Measurements from ENCODE around the gene ATAD1.
A peak's percentile ranks its signal among the peaks of the same experiment; 100 is the strongest.
"Not testable (repeated sequence)": the region's sequence is repeated elsewhere in the genome, so short reads cannot be mapped to it uniquely, and the experiment has no call there.

ATAD1 gene

DNA sequence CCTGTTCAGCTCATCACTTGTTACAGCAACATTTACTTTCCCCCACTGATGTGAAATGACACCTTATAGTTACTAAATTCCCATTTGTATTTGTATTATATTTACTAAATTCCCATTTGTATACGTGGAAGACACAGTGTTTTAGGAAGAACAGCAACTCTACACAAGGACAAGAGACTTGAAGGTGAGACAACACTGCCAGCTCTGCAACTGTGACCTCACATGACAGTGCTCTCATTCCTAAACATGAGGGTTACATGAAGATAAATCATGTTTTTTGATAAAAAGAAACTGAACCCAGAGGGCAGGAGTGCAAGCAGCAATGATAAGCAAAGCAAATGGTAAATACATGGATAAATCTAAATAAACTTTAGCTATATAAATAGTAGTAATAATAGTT, 60.3 kb downstream of the ATAD1 start:
- DNase-seq (ENCODE audit: low spot score), result no peak

DNA sequence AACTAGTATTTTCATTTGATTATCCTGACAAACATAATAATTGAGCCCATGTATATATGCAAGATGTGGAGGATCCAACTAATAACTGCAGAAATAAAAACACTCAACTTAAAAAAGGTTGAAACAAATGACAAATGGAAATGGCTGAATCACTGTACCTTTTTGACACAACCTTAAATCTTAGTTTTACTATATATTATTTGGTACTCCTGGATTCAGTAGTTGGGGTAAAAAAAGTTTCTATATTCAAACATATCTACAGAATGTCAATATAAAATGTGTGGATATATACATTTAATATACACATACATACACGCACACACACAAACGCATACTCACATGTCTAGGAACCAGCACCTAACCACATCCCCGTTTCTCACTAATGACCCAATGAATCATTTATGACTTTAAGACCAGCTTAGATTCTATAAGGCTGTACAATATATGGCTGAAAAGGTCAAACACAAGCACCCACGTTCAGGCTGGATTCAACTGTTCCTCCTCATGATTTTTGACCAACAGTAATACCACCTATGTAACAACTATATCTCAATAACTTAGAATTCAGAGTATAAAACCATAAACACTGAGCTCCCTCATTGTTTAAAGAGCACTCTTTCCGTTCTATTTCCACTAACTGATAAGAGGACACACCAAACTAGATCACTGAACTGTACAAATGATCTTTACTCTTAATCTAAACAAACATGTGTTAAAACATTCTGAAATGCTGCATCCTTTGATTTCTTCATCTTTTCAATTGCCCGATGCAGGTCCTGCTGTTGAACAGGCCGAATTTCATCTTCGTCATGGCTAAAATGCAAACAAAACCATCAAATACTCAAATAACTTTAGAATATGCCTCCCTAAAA, 63.8 kb downstream of the ATAD1 start:
- DNase-seq (ENCODE audit: low spot score), result no peak

DNA sequence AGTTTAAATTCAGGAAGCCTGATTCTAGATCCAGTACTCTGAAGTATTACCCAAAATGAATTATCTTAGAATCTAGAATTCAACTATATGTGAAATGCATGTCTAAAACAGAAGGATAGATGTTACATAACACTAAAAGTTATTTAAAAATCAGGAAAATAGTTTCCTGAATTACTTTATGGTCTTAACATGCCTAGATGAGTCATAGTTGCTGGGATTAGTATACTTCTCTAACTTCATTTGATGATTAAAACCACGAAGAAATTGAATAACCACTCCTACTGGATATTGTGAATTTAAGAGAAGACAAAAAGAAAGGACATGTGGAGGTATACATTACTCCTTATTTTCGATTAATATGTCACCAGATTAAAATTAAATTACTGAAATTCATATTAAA, 65.5 kb downstream of the ATAD1 start:
- no peak for DNase-seq (ENCODE audit: low spot score)

DNA sequence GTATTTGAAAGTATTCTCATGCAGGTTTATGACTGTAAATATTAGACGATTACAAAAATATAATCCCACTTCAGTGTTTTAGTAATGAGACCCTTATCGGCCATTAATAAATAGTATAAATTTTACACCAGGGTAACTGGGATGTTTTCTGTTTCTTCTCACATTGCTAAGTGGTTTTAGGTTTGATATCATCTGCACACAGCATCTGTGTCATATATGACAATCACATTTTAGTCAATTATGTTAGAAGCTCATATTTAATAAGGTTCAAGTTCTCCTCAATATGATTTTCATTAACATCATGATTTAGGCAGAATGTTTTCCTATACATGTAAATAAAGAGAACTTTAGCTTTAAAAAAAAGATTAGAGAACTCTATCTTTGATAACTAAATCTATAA, 66.8 kb downstream of the ATAD1 start:
- DNase-seq (ENCODE audit: low spot score), result no peak

DNA sequence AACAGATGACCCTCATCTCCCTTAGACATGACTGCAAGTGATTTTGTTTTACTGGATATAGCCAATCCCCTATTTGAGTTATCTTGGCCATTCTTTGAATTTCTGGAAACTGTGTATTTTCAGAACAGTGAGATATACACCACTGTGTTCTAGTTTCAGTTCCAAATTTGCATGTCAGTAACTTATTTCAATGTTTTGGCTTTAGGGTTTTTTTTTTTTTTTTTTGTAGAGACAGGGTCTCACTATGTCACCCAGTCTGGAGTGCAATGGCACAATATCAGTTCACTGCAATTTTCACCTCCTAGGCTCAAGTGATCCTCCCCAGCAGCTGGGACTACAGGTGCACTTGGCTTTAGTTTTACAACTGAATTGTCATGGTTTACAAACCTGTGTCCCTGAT, 67.2 kb downstream of the ATAD1 start:
- DNase-seq (ENCODE audit: low spot score), result no peak

DNA sequence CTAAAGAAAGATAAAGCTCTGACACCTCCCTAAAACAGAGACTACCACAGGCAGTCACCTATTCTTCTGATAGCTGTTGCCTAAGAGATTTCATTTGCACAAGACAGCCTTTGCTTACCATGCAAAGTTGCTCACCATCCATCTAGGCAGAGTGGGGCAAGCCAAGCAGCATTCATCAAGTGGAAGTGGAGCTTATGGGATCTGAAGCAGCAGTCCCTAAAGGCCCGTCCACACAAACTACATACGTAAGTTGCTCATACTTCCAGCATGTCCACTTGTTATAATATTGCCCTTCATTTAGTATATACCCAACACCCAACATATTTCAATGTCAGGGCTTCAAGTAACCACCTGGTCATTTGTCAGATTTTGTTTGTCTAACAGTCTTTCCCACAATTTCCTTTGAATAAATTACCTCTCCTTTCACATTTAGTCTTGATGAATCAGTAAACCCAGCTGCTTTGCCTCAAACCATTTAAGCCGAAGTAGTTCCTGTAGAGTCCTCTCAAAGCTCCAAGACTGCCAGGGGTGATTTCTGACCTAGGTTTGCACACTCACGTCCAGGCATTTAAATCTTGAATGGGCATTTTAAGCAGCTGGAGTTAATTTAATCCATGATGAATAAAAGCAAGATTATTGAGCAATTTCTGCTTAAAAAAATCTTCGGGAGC, 67.9 kb downstream of the ATAD1 start:
- DNase-seq (ENCODE audit: low spot score), result no peak

DNA sequence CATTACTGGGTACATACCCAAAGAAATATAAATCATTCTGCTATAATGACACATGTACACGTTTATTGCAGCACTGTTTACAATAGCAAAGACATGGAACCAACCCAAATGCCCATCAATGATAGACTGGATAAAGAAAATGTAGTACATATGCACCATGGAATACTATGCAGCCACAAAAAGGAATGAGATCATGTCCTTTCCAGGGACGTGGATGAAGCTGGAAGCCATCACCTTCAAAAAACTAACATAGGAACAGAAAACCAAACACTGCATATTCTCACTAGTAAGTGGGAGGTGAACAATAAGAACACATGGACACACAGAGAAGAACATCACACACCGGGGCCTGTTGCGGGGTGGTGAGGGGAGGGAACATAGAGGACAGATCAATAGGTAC, 69.8 kb downstream of the ATAD1 start:
- DNase-seq (ENCODE audit: low spot score), result not testable (repeated sequence)

DNA sequence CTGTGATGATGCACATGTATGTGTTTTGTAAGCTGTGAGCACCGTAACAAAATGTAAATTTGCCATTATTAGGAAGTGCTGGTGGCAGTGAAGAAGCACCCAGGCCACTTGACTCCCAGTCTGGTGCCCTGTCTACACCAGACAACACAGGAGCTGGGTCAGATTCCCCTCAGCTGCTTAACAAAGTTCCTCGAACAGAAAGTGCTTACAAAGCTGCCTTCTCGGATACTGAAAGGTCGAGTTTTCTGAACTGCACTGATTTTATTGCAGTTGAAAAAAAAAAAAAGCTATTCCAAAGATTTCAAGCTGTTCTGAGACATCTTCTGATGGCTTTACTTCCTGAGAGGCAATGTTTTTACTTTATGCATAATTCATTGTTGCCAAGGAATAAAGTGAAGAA, 71.1 kb downstream of the ATAD1 start:
- DNase-seq (ENCODE audit: low spot score), result no peak

DNA sequence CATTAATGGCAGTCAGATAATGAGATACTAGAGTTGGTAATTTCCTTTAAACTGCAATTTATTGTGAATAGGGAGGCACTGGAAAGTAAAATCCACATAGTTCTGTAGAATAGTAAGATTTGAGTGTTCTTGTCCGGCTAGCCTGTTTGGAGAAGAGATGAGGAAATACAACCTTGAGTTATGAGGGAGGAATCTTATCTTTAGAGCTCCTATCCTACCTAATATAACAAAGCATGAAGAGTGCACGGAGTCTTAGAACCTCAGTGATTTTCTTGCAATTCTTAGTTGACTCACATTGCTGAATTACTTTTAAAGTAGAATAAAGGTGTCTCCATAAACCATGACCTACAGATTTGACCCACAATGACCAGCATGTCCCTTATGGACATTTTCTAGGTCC, 73.4 kb downstream of the ATAD1 start:
- no peak for DNase-seq (ENCODE audit: low spot score)

DNA sequence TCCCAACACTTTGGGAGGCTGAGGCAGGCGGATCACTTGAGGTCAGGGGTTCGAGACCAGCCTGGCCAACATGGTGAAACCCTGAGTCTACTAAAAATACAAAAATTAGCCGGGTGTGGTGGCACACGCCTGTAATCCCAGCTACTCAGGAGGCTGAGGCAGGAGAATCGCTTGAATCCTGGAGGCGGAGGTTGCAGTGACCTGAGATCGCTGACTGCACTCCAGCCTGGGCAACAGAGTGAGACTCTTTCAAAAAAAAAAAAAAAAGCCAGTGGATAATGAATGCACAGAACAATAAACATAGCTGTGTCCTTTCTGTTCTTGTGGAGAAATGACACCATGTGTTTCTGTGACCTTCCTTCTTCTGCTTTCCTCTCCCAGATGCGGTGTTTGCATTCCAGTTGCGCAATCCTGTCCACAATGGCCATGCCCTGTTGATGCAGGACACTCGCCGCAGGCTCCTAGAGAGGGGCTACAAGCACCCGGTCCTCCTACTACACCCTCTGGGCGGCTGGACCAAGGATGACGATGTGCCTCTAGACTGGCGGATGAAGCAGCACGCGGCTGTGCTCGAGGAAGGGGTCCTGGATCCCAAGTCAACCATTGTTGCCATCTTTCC, 74.9 kb downstream of the ATAD1 start:
- DNase-seq (ENCODE audit: low spot score), result not testable (repeated sequence)

DNA sequence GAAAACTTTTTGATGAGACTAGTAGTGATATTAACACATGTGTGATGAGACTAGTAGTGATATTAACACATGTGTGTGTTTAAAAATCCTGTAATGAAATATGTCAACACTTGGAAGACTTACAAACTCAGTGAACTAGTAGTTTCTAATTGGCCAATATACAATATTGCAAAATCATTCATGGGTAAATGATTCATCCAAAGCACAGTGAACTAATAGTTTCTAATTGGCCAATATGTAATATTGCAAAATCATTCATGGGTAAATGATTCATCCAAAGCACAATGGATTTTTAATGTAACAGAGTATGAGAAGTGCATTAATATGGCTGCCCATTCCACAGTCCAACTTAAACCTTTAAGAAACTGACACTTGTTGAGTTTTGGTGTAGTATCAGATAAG, 77.8 kb downstream of the ATAD1 start:
- no peak for DNase-seq (ENCODE audit: low spot score)

DNA sequence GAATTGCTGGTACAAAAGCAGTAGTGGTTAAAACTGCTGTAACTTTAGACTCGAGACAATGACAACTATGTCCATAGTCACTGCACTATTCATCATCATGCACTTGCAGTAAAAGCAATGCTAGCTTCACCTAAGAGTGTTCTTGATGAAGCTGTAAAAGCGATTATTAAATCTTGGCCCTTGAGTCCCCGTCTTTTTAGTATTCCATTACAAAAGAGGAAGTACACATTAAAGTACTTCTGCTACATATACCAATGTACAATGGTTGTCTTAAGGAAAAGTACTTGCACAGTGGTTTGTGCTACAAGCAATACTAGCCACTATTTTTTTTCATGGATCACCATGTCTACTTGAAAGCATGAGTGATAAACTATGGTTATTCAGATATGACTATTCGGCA, 78.3 kb downstream of the ATAD1 start:
- DNase-seq (ENCODE audit: low spot score), result no peak

DNA sequence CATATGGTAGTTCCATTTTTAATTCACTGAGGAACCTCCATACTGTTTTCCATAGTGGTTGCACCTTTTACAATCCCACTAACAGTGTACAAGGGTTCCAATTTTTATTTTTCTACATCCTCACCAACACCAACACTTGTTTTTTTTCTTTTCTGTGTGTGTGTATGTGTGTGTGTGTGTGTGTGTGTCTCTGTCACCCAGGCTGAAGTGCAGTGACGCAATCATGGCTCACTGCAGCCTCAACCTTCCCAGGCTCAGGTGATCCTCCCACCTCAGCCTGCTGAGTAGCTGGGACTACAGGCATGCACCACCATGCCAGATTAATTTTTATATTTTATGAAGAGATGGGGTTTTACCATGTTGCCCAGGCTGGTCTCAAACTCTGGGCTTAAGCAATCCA, 79.8 kb downstream of the ATAD1 start:
- not testable (repeated sequence) for DNase-seq (ENCODE audit: low spot score)

DNA sequence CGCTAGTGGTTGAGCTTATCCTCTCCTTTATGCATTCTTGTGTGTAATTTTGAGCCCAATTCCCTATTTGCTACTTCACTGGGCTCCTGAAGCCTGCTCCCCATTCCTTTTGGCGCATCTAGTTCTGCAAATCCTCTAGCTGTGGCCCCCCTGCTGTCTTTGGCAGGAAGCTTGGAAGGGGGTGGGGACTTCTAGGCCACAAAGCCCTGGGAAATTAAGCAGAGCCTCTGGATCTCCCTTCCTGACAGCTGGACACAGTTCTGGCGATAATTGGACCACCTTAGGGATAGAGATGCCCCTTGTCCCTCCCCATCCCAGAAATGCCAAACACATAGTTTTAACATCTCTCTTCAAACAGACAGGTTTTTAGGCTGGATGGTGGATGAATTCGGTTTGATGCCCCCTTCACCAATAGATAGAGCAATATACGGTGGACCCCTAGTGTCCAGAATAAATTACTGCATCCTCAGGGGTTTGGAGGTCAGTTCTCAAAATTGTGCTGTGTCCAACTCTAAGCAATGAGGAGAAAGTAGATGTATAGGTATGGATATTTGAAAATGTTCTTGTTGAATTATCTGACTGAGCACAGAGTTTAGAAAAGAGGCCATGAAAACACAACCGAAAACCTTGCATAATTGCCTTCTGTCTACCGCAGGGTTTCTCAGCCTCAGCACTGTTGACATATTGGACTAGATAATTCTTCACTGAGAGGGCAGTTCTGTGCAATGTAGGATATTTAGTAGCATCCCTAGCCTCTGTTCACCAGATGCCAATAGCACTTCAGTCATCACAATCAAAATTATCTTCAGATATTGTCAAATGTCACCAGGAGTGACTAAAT, 82.8 kb downstream of the ATAD1 start:
- peak; percentile 48 for DNase-seq (ENCODE audit: low spot score)

DNA sequence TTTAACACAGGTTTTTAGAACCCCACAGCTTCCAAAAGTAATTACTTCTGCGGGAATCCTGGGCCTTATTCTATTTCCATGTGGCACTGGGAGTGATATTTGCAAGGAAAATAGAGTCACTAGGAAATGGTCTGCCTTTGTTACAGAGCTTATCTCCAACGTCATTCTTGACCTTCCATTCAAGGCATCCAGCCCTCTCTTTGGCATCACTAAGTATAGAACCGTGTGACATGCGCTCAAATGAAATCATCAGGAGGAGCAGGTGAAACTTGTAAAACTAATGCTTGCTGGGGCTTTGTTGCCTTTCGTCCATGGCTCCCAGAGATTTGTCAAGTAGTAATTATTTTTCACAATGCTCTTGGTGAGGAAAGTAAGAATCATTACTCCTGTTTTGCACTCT, 84.9 kb downstream of the ATAD1 start:
- DNase-seq (ENCODE audit: low spot score), result no peak

DNA sequence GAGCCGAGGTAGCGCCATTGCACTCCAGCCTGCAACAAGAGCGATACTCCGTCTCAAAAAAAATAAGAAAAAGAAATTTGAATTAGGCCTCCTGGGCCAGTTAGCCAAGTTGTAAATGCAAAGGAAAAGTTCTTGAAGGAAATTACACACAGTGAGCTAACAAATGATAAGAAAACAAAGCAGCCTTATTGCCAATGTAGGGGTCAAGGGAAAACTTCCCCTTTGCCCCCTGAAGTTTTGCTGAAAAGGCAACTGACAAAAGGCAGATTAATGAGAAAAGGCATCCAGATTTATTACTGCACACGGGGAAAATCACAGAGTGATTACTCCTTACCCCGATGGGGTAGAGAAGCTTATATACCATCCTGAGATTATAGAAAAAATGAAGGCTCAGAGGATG, 88.1 kb downstream of the ATAD1 start:
- DNase-seq (ENCODE audit: low spot score), result no peak

DNA sequence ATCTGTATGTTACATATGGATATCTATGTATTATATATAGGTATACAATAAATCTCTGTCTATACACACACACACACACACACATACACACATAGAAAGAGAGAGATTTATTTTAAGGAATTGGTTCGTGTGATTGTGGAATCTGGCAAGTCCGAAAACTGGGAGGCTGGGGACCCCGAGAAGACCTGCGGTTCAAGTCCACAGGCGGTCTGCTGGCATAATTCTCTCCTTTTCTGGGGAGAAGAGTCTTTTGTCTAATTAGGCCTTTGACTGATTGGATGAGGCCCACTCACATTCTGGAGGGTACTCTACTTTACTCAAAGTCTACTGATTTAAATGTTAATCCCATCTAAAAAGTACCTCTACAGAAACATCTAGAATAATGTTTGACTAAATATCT, 93.2 kb downstream of the ATAD1 start:
- no peak for DNase-seq (ENCODE audit: low spot score)

DNA sequence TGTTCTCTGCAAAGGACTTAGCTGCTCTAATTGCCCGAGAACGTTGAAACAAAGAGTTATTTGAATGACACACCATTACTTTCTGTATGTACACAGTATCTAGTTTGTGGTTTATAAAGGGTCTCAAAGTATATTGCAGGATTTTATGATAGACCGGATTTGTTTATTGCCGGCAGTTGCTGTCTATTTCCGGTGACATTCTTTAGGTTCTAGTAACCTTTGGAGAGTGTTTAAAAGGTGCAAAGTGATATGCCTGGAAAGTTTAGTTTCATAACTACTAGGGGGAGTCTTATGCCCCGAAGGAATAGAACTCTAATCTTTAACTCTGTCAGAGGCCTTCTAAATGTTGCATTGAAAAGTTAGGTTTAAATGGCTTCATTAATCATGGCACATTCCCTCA, 94.5 kb downstream of the ATAD1 start:
- no peak for DNase-seq (ENCODE audit: low spot score)

DNA sequence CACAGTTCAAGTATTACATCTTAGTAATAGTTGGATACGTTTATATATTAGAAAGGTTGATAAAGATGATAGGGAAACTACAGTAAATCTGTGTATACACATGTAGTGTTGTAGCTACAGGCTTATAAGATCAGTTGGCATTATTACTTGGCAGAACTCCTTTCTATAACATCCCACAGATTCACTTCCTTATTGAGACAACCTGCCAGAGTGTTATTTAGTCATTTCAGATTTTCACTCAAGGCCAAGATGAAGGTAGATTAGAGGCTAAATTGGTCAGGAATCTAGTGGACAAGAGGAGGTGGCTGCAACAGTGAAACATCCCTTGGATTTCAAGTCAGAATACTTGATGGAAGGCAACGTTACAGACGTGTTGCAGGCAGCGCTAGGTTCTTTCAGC, 95.3 kb downstream of the ATAD1 start:
- no peak for DNase-seq (ENCODE audit: low spot score)

DNA sequence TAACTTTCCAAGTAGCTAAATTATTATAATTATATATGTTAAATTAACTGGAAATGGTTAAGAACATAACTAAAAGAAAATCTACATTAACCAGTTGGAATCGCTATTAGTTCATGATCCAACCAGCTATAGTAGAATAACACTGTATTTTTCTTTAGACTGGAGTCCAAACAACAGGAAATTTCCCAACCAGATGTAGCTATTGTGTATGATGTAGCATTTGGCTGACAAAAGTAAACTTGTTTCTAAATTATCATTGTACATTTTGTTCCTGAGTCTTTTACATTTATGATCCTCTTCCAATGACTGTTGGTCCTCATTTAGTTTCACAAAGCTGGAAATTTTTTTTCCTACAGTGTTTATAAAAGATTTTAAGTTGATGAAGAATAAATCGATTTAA, 96.2 kb downstream of the ATAD1 start:
- no peak for DNase-seq (ENCODE audit: low spot score)

DNA sequence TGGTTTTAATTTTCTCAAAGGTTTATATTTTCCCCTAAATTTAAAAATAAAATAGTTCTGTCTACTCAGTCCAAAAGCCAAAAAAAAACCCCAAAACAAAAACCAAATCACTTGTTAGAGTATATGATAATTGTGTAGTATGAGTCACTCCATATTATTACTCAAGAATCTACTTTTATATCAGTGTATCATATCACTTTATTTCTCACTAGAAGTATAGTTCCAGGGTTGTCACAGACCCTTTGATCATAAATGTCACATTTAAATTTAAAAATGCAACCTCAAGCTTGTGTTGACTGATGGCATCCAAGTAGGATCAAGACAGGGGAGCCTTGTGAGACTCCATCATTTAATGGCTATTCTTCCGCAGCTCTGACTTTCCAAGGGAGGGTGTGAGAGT, 97.4 kb downstream of the ATAD1 start:
- no peak for DNase-seq (ENCODE audit: low spot score)

DNA sequence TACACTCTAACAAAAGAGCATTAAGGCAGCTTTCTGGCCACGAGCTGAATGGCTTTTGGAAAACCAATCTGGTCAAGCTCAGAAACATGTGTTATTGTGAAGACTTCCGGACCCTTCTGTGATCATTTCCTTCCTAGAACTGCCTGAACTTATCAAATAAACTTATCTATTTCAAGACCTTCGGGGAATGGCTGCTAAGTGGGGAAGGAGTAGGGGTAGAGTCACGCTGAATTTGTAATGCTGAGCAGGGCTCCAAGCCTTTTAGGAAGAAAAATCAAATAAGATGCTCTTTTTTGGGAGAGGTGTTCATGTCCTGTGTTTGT, 101.7 kb downstream of the ATAD1 start:
- no peak for DNase-seq (ENCODE audit: low spot score)
